ENCODE results near the gene PRRC1. TPM values are rescaled to one million over a fixed set of nuclear protein-coding genes. Genes with fewer than 3 reads are reported as not detected.

PRRC1 gene
- total RNA-seq, 1 donor from 2014 or later: 103 TPM

DNA sequence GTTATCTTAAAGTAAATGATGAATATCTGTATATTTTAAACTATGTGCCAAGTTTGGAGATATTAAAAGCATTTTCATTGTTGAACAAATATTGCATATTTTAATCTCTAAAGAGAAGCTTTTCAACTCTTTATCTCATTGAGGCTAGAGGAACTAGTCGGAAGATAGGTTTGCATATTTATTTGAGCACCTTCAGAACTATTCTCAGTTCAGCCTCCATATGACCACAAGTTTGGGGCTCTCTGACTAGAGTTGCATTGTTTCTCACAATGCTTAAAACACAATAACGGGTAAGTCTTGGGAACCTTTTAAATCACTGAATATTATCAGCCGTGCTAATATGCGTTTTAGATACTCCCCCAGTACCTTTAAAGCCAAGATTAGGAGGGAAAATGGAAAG lies 84.2 kb downstream of the PRRC1 start:
- H3K27me3 Mint-ChIP-seq (ENCODE audit: unreplicated experiment): peaks cover 18% of the 10 kb centered on the region
- peaks cover 3% of the 10 kb centered on the region for H3K9me3 Mint-ChIP-seq (ENCODE audit: unreplicated experiment)
- no peaks in the 10 kb centered on the region for H3K36me3 Mint-ChIP-seq (ENCODE audit: unreplicated experiment)
- H3K4me1 Mint-ChIP-seq (ENCODE audit: unreplicated experiment): peaks cover 2% of the 10 kb centered on the region
- no peak overlapping the region for H3K4me3 Mint-ChIP-seq (ENCODE audit: unreplicated experiment)
- no peak for DNase-seq (ENCODE audit: extremely low spot score, unreplicated experiment)
- no peak overlapping the region for H3K27ac Mint-ChIP-seq (ENCODE audit: unreplicated experiment)
- TF ChIP-seq, protein P1, sequence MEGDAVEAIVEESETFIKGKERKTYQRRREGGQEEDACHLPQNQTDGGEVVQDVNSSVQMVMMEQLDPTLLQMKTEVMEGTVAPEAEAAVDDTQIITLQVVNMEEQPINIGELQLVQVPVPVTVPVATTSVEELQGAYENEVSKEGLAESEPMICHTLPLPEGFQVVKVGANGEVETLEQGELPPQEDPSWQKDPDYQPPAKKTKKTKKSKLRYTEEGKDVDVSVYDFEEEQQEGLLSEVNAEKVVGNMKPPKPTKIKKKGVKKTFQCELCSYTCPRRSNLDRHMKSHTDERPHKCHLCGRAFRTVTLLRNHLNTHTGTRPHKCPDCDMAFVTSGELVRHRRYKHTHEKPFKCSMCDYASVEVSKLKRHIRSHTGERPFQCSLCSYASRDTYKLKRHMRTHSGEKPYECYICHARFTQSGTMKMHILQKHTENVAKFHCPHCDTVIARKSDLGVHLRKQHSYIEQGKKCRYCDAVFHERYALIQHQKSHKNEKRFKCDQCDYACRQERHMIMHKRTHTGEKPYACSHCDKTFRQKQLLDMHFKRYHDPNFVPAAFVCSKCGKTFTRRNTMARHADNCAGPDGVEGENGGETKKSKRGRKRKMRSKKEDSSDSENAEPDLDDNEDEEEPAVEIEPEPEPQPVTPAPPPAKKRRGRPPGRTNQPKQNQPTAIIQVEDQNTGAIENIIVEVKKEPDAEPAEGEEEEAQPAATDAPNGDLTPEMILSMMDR (IDR thresholded peaks at IDR 0.05): no peak

DNA sequence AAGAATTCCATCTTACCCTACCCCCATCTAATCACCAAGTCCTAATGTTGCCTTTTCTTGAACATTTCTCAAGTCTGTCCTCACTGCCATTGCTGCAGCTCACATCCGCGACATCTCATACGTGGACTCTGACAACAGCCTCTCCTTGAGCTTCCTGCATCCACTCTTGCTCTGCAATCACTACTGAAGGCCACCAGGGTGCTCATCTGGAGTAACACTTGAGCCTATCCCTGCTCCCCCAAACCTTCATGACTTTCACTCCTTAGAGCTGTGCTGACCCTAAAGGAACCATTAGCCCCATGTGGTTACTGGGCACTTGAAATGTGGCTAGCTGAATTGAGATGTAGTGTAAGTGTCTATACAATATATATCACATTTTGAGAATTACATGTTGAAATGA lies 85.0 kb downstream of the PRRC1 start:
- Mint-ChIP-seq H3K36me3 (ENCODE audit: unreplicated experiment) (no peaks in the 10 kb centered on the region), H3K27me3 (ENCODE audit: unreplicated experiment) (peaks cover 18% of the 10 kb centered on the region), H3K4me1 (ENCODE audit: unreplicated experiment) (peaks cover 2% of the 10 kb centered on the region), H3K4me3 (ENCODE audit: unreplicated experiment) (no peak overlapping the region), H3K9me3 (ENCODE audit: unreplicated experiment) (peaks cover 3% of the 10 kb centered on the region), H3K27ac (ENCODE audit: unreplicated experiment) (no peak overlapping the region)
- TF ChIP-seq, protein P1 (IDR thresholded peaks at IDR 0.05): no peak
- DNase-seq (ENCODE audit: extremely low spot score, unreplicated experiment): no peak

GRCh38 chr5:127602896-127603844 lies 85.7 kb downstream of the PRRC1 start:
- peaks cover 3% of the 10 kb centered on the region for H3K9me3 Mint-ChIP-seq (ENCODE audit: unreplicated experiment)
- peaks cover 18% of the 10 kb centered on the region for H3K27me3 Mint-ChIP-seq (ENCODE audit: unreplicated experiment)
- TF ChIP-seq, protein P1 (IDR thresholded peaks at IDR 0.05): no peak
- H3K36me3 Mint-ChIP-seq (ENCODE audit: unreplicated experiment): no peaks in the 10 kb centered on the region
- H3K4me1 Mint-ChIP-seq (ENCODE audit: unreplicated experiment): peaks cover 2% of the 10 kb centered on the region
- no peak for DNase-seq (ENCODE audit: extremely low spot score, unreplicated experiment)
- H3K4me3 Mint-ChIP-seq (ENCODE audit: unreplicated experiment): no peak overlapping the region
- H3K27ac Mint-ChIP-seq (ENCODE audit: unreplicated experiment): no peak overlapping the region

Other genes starting within 250 kb of the PRRC1 start
- 39.8 and 41.0 TPM in 2 replicates for gene MEGF10, start 226.8 kb upstream of the PRRC1 start, total RNA-seq
- not detected in 2 replicates for gene CTXN3, start 131.4 kb downstream of the PRRC1 start, total RNA-seq
- gene CCDC192, start 185.8 kb downstream of the PRRC1 start, total RNA-seq: not detected in 2 replicates

Data from osteocyte (in vitro differentiated cells).